ENCODE data around the gene SLC25A21.
"Not testable (repeated sequence)": the region's sequence is repeated elsewhere in the genome, so short reads cannot be mapped to it uniquely, and the experiment has no call there.

SLC25A21 gene

DNA sequence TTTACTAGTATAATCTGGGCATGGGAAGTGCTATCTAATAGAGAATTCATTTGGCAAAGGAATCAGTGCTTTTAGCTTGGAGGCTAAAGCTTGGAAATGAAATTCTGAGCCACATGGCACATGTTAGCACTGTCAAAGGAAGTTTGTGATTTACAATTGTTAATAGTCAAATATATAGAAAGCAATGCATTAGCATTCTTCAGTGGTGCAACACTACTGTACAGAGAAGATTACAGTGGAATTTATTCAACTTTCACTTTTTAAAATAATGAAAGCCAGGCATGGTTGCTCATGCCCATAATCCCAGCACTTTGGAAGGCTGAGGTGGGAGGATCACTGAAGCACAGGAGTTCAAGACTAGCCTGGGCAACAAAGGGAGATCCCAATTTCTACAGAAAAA is 464.8 kb downstream of the SLC25A21 start:
- DNase-seq (ENCODE audit: low read depth) = no peak

DNA sequence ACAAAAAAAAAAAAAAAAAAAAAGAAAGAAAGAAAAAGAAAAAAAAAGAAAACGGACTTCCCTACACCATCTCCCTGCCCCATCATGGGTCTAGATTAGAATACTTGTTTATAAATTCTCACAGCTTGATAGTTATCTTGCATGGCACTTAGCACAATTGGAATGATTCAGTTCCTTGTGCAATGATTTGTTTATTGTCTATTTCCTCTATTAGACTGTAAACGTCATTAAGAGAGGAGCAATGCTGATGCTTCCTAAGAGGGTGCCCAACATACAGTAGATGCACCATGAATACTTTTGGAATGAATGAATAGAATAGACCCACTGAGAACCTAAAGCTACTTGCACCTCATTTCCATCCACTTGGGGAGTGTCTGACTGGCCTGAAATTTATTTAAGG is 469.9 kb downstream of the SLC25A21 start:
- DNase-seq (ENCODE audit: low read depth) = no peak

DNA sequence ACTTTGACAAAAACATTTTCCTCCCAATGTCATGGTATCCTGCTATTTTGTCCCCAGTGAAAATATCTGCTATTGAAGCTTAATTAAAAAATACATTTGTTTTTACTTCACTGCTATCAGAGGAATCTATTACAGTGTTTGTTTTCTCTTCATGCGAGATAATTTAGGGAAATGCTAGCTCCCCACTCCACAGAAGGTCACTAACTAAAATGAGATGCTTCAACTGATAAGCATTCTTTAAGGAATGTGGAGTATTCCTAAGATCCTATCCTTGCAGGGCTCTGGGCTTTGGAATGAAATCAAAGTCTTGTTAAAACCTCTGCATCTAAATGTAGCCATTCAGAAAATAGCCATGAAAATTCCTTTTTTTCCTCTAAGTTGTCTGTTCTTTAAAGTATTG is 471.3 kb downstream of the SLC25A21 start:
- DNase-seq (ENCODE audit: low read depth) = no peak

GRCh38 chr14:36700651-36701050 is 471.8 kb downstream of the SLC25A21 start:
- DNase-seq (ENCODE audit: low read depth) = no peak

- not testable (repeated sequence) for DNase-seq (ENCODE audit: low read depth)
Observed at GRCh38 chr14:36699420-36699819, 473.0 kb downstream of the SLC25A21 start.

DNA sequence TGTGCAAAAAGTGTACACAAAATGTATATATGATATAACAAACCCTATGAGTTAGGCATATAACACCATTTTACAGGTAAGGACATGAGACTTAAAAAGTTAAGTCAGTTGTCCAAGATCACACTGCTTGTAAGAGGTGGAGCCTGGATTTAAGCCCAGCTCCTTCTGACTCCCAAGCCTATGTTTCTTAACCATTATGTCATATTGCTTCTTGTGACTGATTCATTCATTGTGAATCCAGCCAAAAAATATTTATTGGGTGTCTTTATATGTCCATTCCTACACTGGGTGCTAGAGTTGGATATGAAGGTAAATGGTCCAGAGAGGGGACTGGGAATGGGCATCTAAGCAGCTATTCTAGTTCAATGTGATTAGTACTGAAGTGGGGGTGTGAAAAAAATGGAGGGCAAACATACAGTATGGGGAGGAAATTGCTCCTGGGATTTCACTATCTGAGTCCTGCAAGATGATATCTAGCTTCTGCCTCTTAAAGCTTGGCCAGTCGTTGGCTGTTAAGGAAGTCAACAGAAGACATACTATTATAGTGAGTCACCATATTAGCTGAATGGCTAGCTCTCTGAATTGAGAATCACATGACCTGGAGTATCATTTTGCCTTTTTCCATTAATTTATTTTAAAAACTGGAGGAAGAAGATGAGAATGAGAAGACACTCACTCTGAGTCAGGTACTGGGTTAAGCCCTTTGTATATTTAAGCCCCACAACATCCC is 481.9 kb downstream of the SLC25A21 start:
- DNase-seq (ENCODE audit: low read depth) = no peak

- no peak for DNase-seq (ENCODE audit: low read depth)
Observed at GRCh38 chr14:36684946-36685345, 487.5 kb downstream of the SLC25A21 start.

DNA sequence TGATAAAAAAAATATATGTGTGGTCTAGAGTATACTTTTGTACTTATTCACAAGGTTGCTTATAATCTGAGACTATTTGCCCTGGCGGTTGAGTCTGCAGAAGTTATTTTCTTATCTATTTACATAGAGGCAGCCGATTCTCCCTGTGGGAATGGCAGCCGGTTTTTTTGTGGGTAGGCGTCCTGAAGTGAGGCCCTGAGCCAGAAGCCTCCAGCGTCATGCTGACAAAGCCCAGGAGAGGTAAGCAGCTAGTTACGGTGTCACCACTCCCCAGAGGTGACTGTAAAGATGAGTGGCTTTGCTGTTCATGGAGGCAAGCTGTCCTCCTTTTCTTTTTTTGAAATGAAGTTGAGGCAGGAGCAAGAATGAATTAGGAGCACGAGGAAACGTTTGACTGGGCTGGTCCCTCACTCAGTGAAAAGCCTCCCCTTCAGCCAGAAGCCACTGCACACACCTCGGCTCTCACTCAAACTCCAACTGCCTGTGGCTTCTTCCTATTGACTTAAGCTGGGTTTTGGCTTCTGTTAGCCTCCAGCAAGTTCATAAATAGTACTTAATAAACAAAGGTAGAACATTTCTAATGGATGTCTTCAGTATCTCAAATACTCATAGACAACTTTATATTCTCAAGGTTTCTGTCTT is 489.2 kb downstream of the SLC25A21 start:
- DNase-seq (ENCODE audit: low read depth) = no peak

- DNase-seq (ENCODE audit: low read depth) = no peak
Observed at GRCh38 chr14:36682338-36682737, 490.1 kb downstream of the SLC25A21 start.

GRCh38 chr14:36676236-36676635 is 496.2 kb downstream of the SLC25A21 start:
- DNase-seq (ENCODE audit: low read depth) = no peak

- no peak for DNase-seq (ENCODE audit: low read depth)
Observed at GRCh38 chr14:36675581-36675980, 496.8 kb downstream of the SLC25A21 start.

DNA sequence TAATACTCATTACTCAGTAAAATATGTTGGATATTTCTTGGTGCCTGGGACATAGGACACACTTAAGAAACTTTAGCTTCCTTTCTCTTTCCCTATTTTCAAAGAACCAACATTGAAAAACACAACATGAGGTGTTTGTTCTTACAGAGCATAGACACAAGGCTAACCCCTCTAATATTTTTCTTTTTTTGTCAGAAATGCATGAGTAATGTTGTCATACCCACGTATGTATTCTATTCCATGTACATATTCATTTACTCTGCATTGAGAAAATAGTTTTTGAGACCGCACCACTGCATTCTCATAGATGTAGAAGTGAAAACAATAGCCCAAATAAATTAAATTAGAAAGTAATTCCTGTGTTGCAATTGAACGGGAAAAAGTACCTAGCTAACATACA is 497.7 kb downstream of the SLC25A21 start:
- no peak for DNase-seq (ENCODE audit: low read depth)

GRCh38 chr14:36672095-36672494 is 500.3 kb downstream of the SLC25A21 start:
- no peak for DNase-seq (ENCODE audit: low read depth)

GRCh38 chr14:36671149-36671548 is 501.3 kb downstream of the SLC25A21 start:
- DNase-seq (ENCODE audit: low read depth) = no peak

DNA sequence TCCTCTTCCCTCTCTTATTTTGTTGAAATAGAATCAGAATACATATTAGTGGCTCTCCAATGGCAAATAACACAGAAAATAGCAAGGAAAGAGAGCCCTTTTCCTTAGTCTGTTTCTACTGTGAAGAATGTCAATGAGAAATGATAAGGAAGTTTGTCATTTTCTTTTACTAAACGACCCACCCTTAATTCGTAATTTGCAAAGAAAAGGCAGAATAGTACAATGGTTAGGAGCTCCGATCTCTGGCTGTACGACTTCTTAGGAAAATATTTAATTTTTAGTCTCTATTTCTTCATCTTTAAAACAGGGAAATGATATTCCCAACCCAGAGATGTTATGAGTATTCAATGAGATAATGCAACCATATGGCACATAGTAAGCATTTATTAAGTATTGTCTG is 504.7 kb downstream of the SLC25A21 start:
- no peak for DNase-seq (ENCODE audit: low read depth)

DNA sequence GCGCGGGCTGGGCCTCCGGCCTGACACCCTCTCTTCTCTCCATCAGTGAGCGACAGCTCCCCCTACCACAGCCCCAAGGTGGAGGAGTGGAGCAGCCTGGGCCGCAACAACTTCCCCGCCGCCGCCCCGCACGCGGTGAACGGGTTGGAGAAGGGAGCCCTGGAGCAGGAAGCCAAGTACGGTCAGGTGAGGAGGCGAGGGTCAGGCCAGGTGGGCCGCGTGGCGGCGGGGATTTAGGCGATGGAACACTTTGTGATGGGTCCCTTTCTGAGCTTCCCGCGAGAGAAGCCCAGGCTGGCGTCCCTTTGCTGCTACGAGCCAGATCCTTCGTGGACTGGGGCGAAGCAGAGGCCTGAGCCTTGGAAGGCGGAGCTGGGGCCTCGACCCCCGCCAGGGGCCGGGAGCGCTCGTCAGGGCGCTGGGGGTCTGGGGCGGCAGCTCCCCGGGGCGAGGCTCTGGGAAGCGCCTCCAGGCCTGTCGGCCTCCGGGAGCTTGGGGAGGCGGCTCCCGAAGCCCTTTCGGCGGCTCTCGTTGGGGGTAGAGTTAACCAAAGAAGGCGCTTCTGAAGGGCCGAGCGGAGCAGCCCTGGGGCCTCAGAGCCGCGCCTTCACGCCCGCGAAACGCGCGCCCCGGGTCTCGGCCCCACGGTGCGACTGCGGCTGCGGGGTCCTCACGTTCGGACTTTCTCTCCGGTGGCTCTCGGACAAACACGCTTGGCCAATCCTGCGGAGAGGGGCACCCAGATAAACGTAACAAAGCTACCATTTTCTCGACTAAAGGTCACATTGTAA is 505.8 kb downstream of the SLC25A21 start:
- no peak for DNase-seq (ENCODE audit: low read depth)

- no peak for DNase-seq (ENCODE audit: low read depth)
Observed at GRCh38 chr14:36665887-36666415, 506.5 kb downstream of the SLC25A21 start.

DNA sequence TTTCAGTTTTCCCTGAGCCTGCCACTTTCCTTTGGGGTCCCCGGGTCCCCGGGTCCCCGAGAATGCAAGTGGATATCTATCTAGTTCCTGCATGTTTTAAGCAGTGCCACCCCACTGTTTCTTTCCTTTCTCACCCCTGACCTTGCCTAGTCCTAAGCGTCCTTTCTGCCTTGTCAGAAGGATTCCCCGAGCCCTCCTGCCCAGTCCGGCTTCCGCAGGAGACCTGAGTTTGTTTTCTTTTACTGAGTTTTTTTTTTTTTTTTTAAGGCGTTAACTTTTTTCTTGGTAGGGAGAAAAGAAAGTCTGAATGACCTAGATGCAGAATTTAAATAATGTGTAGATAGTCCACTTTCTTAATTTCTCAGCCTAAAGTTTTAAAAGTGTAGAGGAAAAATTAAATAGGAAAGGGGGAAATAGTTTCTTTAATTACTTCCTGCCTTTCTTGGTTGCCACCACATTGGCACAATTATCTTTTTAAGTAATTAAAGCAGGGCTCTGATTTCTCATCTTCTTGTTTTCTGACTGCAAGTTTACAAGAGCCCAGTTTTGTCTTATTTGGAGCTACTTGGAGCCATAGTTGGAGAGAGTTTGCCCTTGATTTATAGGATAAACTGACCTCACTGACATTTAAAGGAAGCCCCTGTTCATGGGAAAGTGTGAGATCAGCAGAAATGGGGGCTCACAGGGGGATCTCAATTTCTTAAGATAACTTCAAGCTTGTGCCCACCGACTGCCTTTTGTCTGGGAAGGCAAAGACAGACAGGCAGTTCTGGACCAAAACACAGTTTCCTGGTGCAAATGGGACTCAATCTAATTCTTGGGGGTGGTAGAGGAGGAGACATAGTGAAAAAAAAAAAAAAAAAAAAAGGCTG is 507.8 kb downstream of the SLC25A21 start:
- DNase-seq (ENCODE audit: low read depth) = no peak

- no peak for DNase-seq (ENCODE audit: low read depth)
Observed at GRCh38 chr14:36663404-36664321, 508.7 kb downstream of the SLC25A21 start.

DNA sequence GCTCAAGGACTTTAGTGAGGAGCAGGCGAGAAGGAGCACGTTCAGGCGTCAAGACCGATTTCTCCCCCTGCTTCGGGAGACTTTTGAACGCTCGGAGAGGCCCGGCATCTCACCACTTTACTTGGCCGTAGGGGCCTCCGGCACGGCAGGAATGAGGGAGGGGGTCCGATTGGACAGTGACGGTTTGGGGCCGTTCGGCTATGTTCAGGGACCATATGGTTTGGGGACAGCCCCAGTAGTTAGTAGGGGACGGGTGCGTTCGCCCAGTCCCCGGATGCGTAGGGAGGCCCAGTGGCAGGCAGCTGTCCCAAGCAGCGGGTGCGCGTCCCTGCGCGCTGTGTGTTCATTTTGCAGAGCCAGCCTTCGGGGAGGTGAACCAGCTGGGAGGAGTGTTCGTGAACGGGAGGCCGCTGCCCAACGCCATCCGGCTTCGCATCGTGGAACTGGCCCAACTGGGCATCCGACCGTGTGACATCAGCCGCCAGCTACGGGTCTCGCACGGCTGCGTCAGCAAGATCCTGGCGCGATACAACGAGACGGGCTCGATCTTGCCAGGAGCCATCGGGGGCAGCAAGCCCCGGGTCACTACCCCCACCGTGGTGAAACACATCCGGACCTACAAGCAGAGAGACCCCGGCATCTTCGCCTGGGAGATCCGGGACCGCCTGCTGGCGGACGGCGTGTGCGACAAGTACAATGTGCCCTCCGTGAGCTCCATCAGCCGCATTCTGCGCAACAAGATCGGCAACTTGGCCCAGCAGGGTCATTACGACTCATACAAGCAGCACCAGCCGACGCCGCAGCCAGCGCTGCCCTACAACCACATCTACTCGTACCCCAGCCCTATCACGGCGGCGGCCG is 509.6 kb downstream of the SLC25A21 start:
- DNase-seq (ENCODE audit: low read depth) = no peak

Data from stimulated activated CD8-positive, alpha-beta memory T cell treated with anti-CD3 and anti-CD28 coated beads, Interleukin-12 subunit alpha, Interleukin-12 subunit beta, amount 100 ng/mL, for 1 hour (primary cell).